Heart right ventricle (tissue), 16 donors: ENCODE data around the gene PARD3. TPM values are rescaled to one million over a fixed set of nuclear protein-coding genes. Genes with fewer than 3 reads are reported as not detected.

Experiments
- ATAC-seq, 8 donors: fragments of 200-7000 bp; cut with Tn5 transposase; one replicate each; pipeline ENCODE4 v1.9.1; 2020; ENCODE audit warnings: mild to moderate bottlenecking in 8 of 8, moderate library complexity in 8 of 8, moderate number of reproducible peaks in 1 of 8
- DNase-seq, 2 donors: peaks; one replicate each; pipeline ENCODE4 v3.0.0-alpha.2; 2020
- H3K27ac ChIP-seq, 10 donors: fragments of 200-600 bp; sonication (generic) in 2 of 10; one replicate each; pipeline versions ENCODE4 v1.5.0 to v1.8.0; 2020 to 2022; ENCODE audit warnings: mild to moderate bottlenecking in 3 of 10
- H3K27me3 ChIP-seq, 7 donors: fragments of 200-600 bp; one replicate each; pipeline ENCODE4 v1.8.0; 2021 to 2022; ENCODE audit warnings: mild to moderate bottlenecking in 2 of 7
- H3K36me3 ChIP-seq, 9 donors: fragments of 200-600 bp; sonication (generic) in 1 of 9; one replicate each; pipeline versions ENCODE4 v1.5.0 to v1.8.0; 2020 to 2022; ENCODE audit warnings: mild to moderate bottlenecking in 2 of 9
- H3K4me1 ChIP-seq, 9 donors: fragments of 200-600 bp; sonication (generic) in 1 of 9; one replicate each; pipeline versions ENCODE4 v1.5.0 to v1.8.0; 2020 to 2022; ENCODE audit warnings: mild to moderate bottlenecking in 4 of 9
- H3K4me3 ChIP-seq, 10 donors: fragments of 200-600 bp; sonication (generic) in 2 of 10; one replicate each; pipeline versions ENCODE4 v1.5.0 to v1.8.0; 2020 to 2022; ENCODE audit warnings: mild to moderate bottlenecking in 7 of 10, moderate library complexity in 2 of 10
- H3K9me3 ChIP-seq, 11 donors: fragments of 200-600 bp in 10 of 11; sonication (generic) in 2 of 11; one replicate each; pipeline versions ENCODE4 v1.5.0 to v1.8.0; 2013 to 2022; ENCODE audit warnings: mild to moderate bottlenecking in 2 of 11, control low read depth in 1 of 11, moderate library complexity in 1 of 11
- WGBS, 2 donors: extraction: QIAGEN DNeasy Blood & Tissue Kit; methylation state at CpG; one replicate each; pipeline ENCODE4 v1.1.7; 2013; ENCODE audit warnings: inconsistent platforms in 1 of 2; 5-methylcytosine and 5-hydroxymethylcytosine counted together
- intact Hi-C, 10 donors: fragments of 100-400 bp; cut with DNase I; formaldehyde crosslinking; loops; one replicate each; pipeline versions ENCODE4 v1.11.1 to v1.14.2; 2022
- polyA plus RNA-seq, 2 donors: library from polyadenylated mRNA; stranded (reverse); fragments of 200-250 nt; gene quantifications; one replicate each; pipeline ENCODE4 v1.2.3, GENCODE V29; 2013
- total RNA-seq, 10 donors: library from RNA; stranded (reverse); fragmentation: NEBNext Ultra II Directional in 3 of 10; extraction: Animal tissue kit (Norgen Biotek cat#: 25700) in 3 of 10; gene quantifications; one replicate each; pipeline versions ENCODE4 v1.2.1 to v1.2.4, GENCODE V29; 2021 to 2023
- TF ChIP-seq, protein P1 (sequence below), 9 donors: fragments of 200-600 bp; sonication (generic) in 2 of 9; IDR thresholded peaks; one replicate each; pipeline versions ENCODE4 v1.5.0 to v1.8.0; 2021 to 2022; ENCODE audit warnings: antibody characterized with exemption in 9 of 9, mild to moderate bottlenecking in 5 of 9, moderate library complexity in 1 of 9
- donor health status: Arrhythmogenic right ventricular cardiomyopathy.
- donor health status: ischemic (EF 13 %, LVEDD 7.1; RV severe dilation, severe dysfunction).
- donor health status: healthy with polysubstance abuse.
- donor health status: DM: no; HTN: yes; CAD: no.
- donor health status: DM: no; HTN: no; CAD: no.
- donor health status: ischemic (EF 25% LVEDD 6.9; RV normal size, moderate dysfunction).
- donor health status: ischemic (EF 25% LVEDD 5.7; RV mildly dilated, moderate dysfunction).
- donor health status: healthy.
- donor health status: DM: yes; HTN: yes; CAD: no.
- donor health status: Ischemic cardiomyopathy.
- donor health status: ischemic (EF 35%, LVEDD 5.7; RV mildly dilated, moderate dysfunction).
- donor health status: nonischemic (EF 11% LVEDD 7.7; RV severe dilation, severe dysfunction).
- donor health status: DM: yes; HTN: yes; CAD: no.
- donor health status: PGD.
- donor health status: ischemic (EF 29% LVEDD 5.4; RV normal size, mild dysfunction).
- donor health status: nonischemic (EF 23%, LVEDD 6.1; RV moderate dilation, normal function).

PARD3 gene
- total and polyA plus RNA-seq, 12 donors: 19.7 to 41.8 (median 34.2) TPM

DNA sequence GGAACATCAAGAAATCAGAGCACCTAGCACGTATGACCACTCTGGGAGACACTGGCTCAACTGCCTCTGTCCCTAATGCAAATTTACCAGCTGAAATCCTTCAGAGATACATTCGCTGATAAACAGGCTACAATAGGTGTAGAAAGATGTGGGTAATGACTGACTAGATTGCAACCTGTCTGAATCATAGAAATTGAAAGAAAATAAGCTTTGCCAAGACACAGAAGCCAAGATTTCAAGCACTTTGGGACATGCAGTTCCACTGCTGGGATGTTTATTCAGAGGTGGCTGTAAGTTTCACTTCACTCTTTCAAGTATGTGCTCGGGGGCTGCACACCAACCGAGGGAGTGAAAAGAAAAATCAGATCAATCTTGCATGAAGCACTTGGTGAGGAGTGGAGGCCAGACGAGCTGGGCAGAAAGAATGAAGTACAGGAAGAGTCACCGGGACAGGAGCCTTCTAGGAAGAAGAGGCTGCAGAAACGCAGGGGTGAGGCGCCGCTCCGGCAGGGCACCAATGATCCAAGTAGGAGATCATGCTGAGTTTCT is 276.7 kb downstream of the PARD3 start:
- WGBS, 2 donors: 67 to 78% methylated on average over 10 of the region's 10 CpGs
- peaks cover 0 to 40% (median 24%) of the 10 kb centered on the region in 9 donors for H3K4me1 ChIP-seq
- TF ChIP-seq, protein P1, sequence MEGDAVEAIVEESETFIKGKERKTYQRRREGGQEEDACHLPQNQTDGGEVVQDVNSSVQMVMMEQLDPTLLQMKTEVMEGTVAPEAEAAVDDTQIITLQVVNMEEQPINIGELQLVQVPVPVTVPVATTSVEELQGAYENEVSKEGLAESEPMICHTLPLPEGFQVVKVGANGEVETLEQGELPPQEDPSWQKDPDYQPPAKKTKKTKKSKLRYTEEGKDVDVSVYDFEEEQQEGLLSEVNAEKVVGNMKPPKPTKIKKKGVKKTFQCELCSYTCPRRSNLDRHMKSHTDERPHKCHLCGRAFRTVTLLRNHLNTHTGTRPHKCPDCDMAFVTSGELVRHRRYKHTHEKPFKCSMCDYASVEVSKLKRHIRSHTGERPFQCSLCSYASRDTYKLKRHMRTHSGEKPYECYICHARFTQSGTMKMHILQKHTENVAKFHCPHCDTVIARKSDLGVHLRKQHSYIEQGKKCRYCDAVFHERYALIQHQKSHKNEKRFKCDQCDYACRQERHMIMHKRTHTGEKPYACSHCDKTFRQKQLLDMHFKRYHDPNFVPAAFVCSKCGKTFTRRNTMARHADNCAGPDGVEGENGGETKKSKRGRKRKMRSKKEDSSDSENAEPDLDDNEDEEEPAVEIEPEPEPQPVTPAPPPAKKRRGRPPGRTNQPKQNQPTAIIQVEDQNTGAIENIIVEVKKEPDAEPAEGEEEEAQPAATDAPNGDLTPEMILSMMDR (IDR thresholded peaks at IDR 0.05): no peak
- DNase-seq (no peak), ATAC-seq (peak in 1 of 8 donors; percentile 46)
- H3K27ac ChIP-seq: peak overlapping the region in 1 of 10 donors; percentile 61
- no peaks in the 10 kb centered on the region for H3K27me3 ChIP-seq
- intact Hi-C loops: loop anchor here in 2 of 10 donors (5.0 kb wide), 2 partner anchors 44 to 84 kb away; no protein-coding TSS in a partner anchor
- peak overlapping the region in 6 of 10 donors; percentile 2 to 27 (median 10) for H3K4me3 ChIP-seq
- H3K9me3 ChIP-seq: no peaks in the 10 kb centered on the region
- no peaks in the 10 kb centered on the region for H3K36me3 ChIP-seq

GRCh38 chr10:34537629-34538231 is 277.4 kb downstream of the PARD3 start:
- ATAC-seq: no peak
- intact Hi-C loops: loop anchor here in 2 of 10 donors (5.0 kb wide), 2 partner anchors 45 to 85 kb away; no protein-coding TSS in a partner anchor
- Histone ChIP-seq H3K36me3 (no peaks in the 10 kb centered on the region), H3K9me3 (no peaks in the 10 kb centered on the region), H3K27ac (peak overlapping the region in 2 of 10 donors; percentile 12 to 28), H3K4me1 (peaks cover 0 to 40% (median 24%) of the 10 kb centered on the region in 9 donors), H3K27me3 (no peaks in the 10 kb centered on the region), H3K4me3 (peak overlapping the region in 6 of 10 donors; percentile 2 to 27 (median 10))
- WGBS, 2 donors: 82 to 88% methylated on average over 6 of the region's 6 CpGs
- DNase-seq: no peak
- TF ChIP-seq, protein P1 (IDR thresholded peaks at IDR 0.05): no peak

DNA sequence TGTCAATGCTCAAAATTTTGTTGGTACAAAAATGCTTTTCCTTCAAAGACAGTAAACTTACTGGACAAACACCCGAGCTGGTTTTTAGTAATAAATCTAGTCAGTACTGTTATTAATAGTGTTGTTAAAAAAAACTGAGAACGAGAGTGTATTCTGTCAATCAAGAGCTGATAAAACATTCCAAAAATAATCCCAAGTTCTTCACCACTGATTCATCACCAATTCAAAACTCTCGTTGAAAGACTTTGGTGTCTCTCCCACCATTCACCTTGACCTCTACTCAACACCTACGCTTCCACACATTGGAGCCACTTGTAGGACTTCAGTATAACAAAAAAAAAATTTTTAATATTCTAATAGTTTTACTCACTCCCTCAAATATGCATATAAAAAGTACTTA is 279.2 kb downstream of the PARD3 start:
- 42 to 61% methylated on average over 4 of the region's 4 CpGs for WGBS, 2 donors
- H3K4me1 ChIP-seq: peaks cover 0 to 40% (median 24%) of the 10 kb centered on the region in 9 donors
- H3K9me3 ChIP-seq: peaks cover 0 to 10% (median 0%) of the 10 kb centered on the region in 11 donors
- no peak overlapping the region for H3K27ac ChIP-seq
- TF ChIP-seq, protein P1 (IDR thresholded peaks at IDR 0.05): no peak
- ATAC-seq: peak in 1 of 8 donors; percentile 56
- intact Hi-C loops: loop anchor here in 2 of 10 donors (5.0 kb wide), 2 partner anchors 46 to 86 kb away; no protein-coding TSS in a partner anchor
- DNase-seq: no peak
- no peaks in the 10 kb centered on the region for H3K36me3 ChIP-seq
- no peak overlapping the region for H3K4me3 ChIP-seq
- no peaks in the 10 kb centered on the region for H3K27me3 ChIP-seq

DNA sequence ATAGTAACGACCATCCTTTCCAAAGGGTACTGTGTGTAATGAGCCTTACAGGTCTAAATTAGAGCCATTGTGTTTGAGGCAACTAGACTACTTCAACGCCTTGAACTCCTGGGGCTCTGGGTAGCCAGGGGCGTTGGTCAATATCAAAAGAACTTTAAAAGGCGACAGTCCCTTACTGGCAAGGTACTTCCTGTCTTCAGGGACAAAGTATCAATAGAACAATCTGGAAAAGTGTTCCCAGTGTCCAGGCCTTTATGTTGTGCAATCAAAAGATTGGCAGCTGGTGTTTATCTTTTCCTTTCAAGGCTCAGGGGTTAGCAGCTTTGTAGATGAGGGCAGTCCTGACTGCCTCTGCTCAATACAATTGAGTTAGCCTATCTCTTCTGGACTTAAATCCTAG is 284.3 kb downstream of the PARD3 start:
- ATAC-seq (no peak), DNase-seq (no peak)
- Histone ChIP-seq H3K9me3 (peaks cover 0 to 12% (median 0%) of the 10 kb centered on the region in 11 donors), H3K4me3 (no peak overlapping the region), H3K27me3 (no peaks in the 10 kb centered on the region), H3K4me1 (peaks cover 0 to 34% (median 26%) of the 10 kb centered on the region in 9 donors), H3K27ac (no peak overlapping the region), H3K36me3 (no peaks in the 10 kb centered on the region)
- TF ChIP-seq, protein P1 (IDR thresholded peaks at IDR 0.05): no peak
- 91 to 93% methylated on average over 4 of the region's 4 CpGs for WGBS, 2 donors
- intact Hi-C loops: no loop called here
